IPS DF 6.9 (cell line): ENCODE data around the gene RACGAP1.

Experiments used
- DNase-seq: peaks from one replicate; pipeline ENCODE4 v3.0.0-alpha.2; 2013; ENCODE audit warnings: low read depth, low spot score
- H3K27ac ChIP-seq: one replicate; pipeline ENCODE4 v1.5.1; 2013; ENCODE audit warnings: low read length, control low read depth
- H3K27me3 ChIP-seq: 2 replicates; pipeline ENCODE4 v1.6.1; 2013; ENCODE audit warnings: mild to moderate bottlenecking, low read length; ENCODE audit not compliant: control insufficient read depth, insufficient read depth
- H3K36me3 ChIP-seq: 2 replicates; pipeline ENCODE4 v1.6.1; 2013; ENCODE audit warnings: low read length; ENCODE audit not compliant: control insufficient read depth, insufficient read depth
- H3K4me1 ChIP-seq: 2 replicates; pipeline ENCODE4 v1.6.1; 2013; ENCODE audit warnings: low read length; ENCODE audit not compliant: control insufficient read depth, insufficient read depth
- H3K4me3 ChIP-seq: 2 replicates; pipeline ENCODE4 v1.5.1; 2013; ENCODE audit warnings: mild to moderate bottlenecking, low read length
- H3K9me3 ChIP-seq: 2 replicates; pipeline ENCODE4 v1.6.1; 2013; ENCODE audit warnings: low read length, inconsistent platforms; ENCODE audit not compliant: control insufficient read depth, insufficient read depth
- WGBS: extraction: QIAGEN DNeasy Blood & Tissue Kit; methylation state at CpG from one replicate; pipeline ENCODE4 v1.1.7; 2013; ENCODE audit warnings: mixed read lengths, missing lambda C conversion rate; ENCODE audit not compliant: insufficient read length, insufficient coverage; 5-methylcytosine and 5-hydroxymethylcytosine counted together

RACGAP1 gene

DNA sequence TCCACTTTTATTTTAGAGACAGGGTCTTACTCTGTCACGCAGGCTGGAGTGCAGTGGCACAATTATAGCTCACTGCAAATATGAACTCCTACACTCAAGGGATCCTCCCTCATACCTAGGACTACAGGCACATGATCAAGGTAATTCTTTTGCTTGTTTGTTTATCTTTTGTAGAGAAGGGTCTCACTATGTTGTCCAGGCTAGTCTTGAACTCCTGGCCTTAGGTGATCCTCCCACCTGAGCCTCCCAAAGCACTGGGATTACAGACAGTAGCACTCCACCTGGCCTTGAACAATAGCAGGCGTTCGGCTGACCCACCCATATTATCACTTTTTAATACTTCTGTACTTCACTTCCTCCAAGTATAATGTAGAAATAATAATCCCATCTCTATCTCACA, 1.4 kb upstream of the RACGAP1 start:
- H3K27me3 ChIP-seq, result no peaks in the 10 kb centered on the region
- H3K4me1 ChIP-seq, result no peaks in the 10 kb centered on the region
- DNase-seq, result no peak
- no peak overlapping the region for H3K4me3 ChIP-seq
- H3K27ac ChIP-seq, result no peak overlapping the region
- no CpG with 5 or more reads among the region's 3 CpGs for WGBS
- H3K36me3 ChIP-seq, result no peaks in the 10 kb centered on the region
- no peaks in the 10 kb centered on the region for H3K9me3 ChIP-seq

DNA sequence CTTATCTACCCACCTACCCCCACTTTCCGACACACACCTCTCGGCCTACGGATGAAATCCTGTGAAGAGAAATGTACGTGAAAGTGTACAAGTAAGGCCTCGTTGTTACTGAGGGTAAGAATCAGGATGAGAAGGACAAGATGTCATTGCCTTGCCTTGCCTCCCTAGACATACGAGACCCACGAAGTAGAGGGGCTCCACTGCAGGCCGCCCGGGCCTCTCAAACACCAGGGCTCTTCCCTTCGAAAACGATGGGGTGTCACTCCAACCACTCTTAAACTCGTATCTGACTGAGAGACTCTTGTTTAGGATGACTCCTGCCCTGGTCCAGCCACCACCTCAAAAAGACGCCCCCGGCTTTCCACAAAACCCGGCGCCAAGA, 498 bp downstream of the RACGAP1 start:
- H3K4me3 ChIP-seq, result peak overlapping the region; percentile 83; the same call in 1 of the 2 replicates
- DNase-seq, result no peak
- no peaks in the 10 kb centered on the region for H3K27me3 ChIP-seq
- H3K36me3 ChIP-seq, result no peaks in the 10 kb centered on the region
- no peaks in the 10 kb centered on the region for H3K4me1 ChIP-seq
- H3K9me3 ChIP-seq, result no peaks in the 10 kb centered on the region
- no peak overlapping the region for H3K27ac ChIP-seq
- no CpG with 5 or more reads among the region's 16 CpGs for WGBS

GRCh38 chr12:50024227-50024626, 1.1 kb downstream of the RACGAP1 start:
- H3K27ac ChIP-seq, result no peak overlapping the region
- DNase-seq, result no peak
- no peaks in the 10 kb centered on the region for H3K4me1 ChIP-seq
- no CpG with 5 or more reads among the region's 8 CpGs for WGBS
- H3K27me3 ChIP-seq, result no peaks in the 10 kb centered on the region
- H3K9me3 ChIP-seq, result no peaks in the 10 kb centered on the region
- H3K4me3 ChIP-seq, result no peak overlapping the region; the same call in 1 of the 2 replicates
- no peaks in the 10 kb centered on the region for H3K36me3 ChIP-seq

GRCh38 chr12:50022903-50023302, 2.4 kb downstream of the RACGAP1 start:
- H3K4me1 ChIP-seq, result peaks cover 4% of the 10 kb centered on the region; the same call in 1 of the 2 replicates
- no peaks in the 10 kb centered on the region for H3K36me3 ChIP-seq
- no peak overlapping the region for H3K27ac ChIP-seq
- H3K4me3 ChIP-seq, result no peak overlapping the region
- DNase-seq, result no peak
- no peaks in the 10 kb centered on the region for H3K9me3 ChIP-seq
- no peaks in the 10 kb centered on the region for H3K27me3 ChIP-seq
- WGBS, result no CpG with 5 or more reads among the region's 1 CpG

GRCh38 chr12:50021031-50021430, 4.3 kb downstream of the RACGAP1 start:
- WGBS, result 100% methylated on average over 1 of the region's 4 CpGs
- no peaks in the 10 kb centered on the region for H3K36me3 ChIP-seq
- peaks cover 4% of the 10 kb centered on the region; the same call in 1 of the 2 replicates for H3K4me1 ChIP-seq
- DNase-seq, result no peak
- no peak overlapping the region for H3K27ac ChIP-seq
- H3K4me3 ChIP-seq, result no peak overlapping the region
- H3K27me3 ChIP-seq, result no peaks in the 10 kb centered on the region
- H3K9me3 ChIP-seq, result no peaks in the 10 kb centered on the region

GRCh38 chr12:50019524-50019923, 5.8 kb downstream of the RACGAP1 start:
- Histone ChIP-seq H3K4me3 (no peak overlapping the region), H3K36me3 (no peaks in the 10 kb centered on the region), H3K4me1 (peaks cover 4% of the 10 kb centered on the region; the same call in 1 of the 2 replicates), H3K27ac (no peak overlapping the region), H3K27me3 (no peaks in the 10 kb centered on the region), H3K9me3 (no peaks in the 10 kb centered on the region)
- DNase-seq, result no peak
- WGBS, result no CpG with 5 or more reads among the region's 2 CpGs

DNA sequence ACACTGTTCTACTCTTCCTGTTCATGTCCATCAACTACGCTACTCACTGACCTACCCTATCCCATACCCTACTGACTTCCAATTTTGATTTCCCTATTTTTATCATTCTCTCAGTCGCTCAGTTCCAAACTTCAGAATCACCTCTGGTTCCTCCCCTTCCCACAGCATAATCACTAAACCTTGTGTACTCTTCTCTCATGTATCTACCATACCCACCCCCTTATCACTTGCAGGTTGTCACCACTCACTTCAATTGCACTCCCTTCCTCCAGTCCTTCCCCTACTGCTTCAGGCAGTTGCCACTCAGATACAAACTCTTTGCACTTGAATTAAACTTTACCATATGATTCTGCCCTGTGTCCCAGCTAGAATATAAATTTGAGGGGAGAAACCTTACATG, 6.3 kb downstream of the RACGAP1 start:
- no peaks in the 10 kb centered on the region for H3K36me3 ChIP-seq
- WGBS, result no CpG with 5 or more reads among the region's 2 CpGs

GRCh38 chr12:50018154-50018553, 7.1 kb downstream of the RACGAP1 start:
- Histone ChIP-seq H3K27me3 (no peaks in the 10 kb centered on the region), H3K9me3 (no peaks in the 10 kb centered on the region), H3K27ac (no peak overlapping the region), H3K4me1 (peaks cover 4% of the 10 kb centered on the region; the same call in 1 of the 2 replicates), H3K36me3 (no peaks in the 10 kb centered on the region), H3K4me3 (no peak overlapping the region)
- DNase-seq, result no peak
- WGBS, result no CpG with 5 or more reads among the region's 3 CpGs

More for the DNA sequence above, 6.3 kb downstream of the RACGAP1 start:
- Histone ChIP-seq H3K4me3 (no peak overlapping the region), H3K27me3 (no peaks in the 10 kb centered on the region), H3K27ac (no peak overlapping the region), H3K4me1 (peaks cover 4% of the 10 kb centered on the region; the same call in 1 of the 2 replicates), H3K9me3 (no peaks in the 10 kb centered on the region)
- DNase-seq, result no peak

- no peaks in the 10 kb centered on the region for H3K36me3 ChIP-seq
- no peak overlapping the region for H3K4me3 ChIP-seq
- H3K27ac ChIP-seq, result no peak overlapping the region
- H3K27me3 ChIP-seq, result no peaks in the 10 kb centered on the region
- no peak for DNase-seq
- H3K4me1 ChIP-seq, result peaks cover 4% of the 10 kb centered on the region; the same call in 1 of the 2 replicates
- no CpG with 5 or more reads among the region's 6 CpGs for WGBS
- no peaks in the 10 kb centered on the region for H3K9me3 ChIP-seq
These were observed 7.7 kb downstream of the RACGAP1 start for GRCh38 chr12:50017641-50018040.

GRCh38 chr12:50016501-50017475, 8.5 kb downstream of the RACGAP1 start:
- H3K9me3 ChIP-seq, result no peaks in the 10 kb centered on the region
- no peak overlapping the region for H3K27ac ChIP-seq
- peaks cover 4% of the 10 kb centered on the region; the same call in 1 of the 2 replicates for H3K4me1 ChIP-seq
- H3K27me3 ChIP-seq, result no peaks in the 10 kb centered on the region
- no peaks in the 10 kb centered on the region for H3K36me3 ChIP-seq
- H3K4me3 ChIP-seq, result no peak overlapping the region
- no CpG with 5 or more reads among the region's 10 CpGs for WGBS
- no peak for DNase-seq
